ENCODE data around the gene ST7L.
A peak's percentile ranks its signal among the peaks of the same experiment; 100 is the strongest.
"Not testable (repeated sequence)": the region's sequence is repeated elsewhere in the genome, so short reads cannot be mapped to it uniquely, and the experiment has no call there.

The ST7L gene

GRCh38 chr1:112513112-112513870, 105.7 kb downstream of the ST7L start:
- no peak for DNase-seq

- no peak for DNase-seq
Observed at GRCh38 chr1:112511897-112512296, 107.0 kb downstream of the ST7L start.

GRCh38 chr1:112510340-112510739, 108.6 kb downstream of the ST7L start:
- DNase-seq, result no peak

GRCh38 chr1:112509660-112510178, 109.2 kb downstream of the ST7L start:
- no peak for DNase-seq

GRCh38 chr1:112509005-112509659, 109.8 kb downstream of the ST7L start:
- no peak for DNase-seq

GRCh38 chr1:112508278-112509004, 110.5 kb downstream of the ST7L start, which contains the start of gene WNT2B:
Gene WNT2B, plus strand, starts transcription at chr1:112508965. Its CDS starts 298 bp downstream, at chr1:112509263.
- DNase-seq, result peak; percentile 2 to 20

- DNase-seq, result no peak
Observed at GRCh38 chr1:112507921-112508277, 111.0 kb downstream of the ST7L start.

- no peak for DNase-seq
Observed at GRCh38 chr1:112507336-112507735, 111.6 kb downstream of the ST7L start.

GRCh38 chr1:112506731-112507130, 112.2 kb downstream of the ST7L start:
- no peak for DNase-seq

- no peak for DNase-seq
Observed at GRCh38 chr1:112506306-112506705, 112.6 kb downstream of the ST7L start.

- DNase-seq, result no peak
Observed at GRCh38 chr1:112505878-112506277, 113.1 kb downstream of the ST7L start.

- no peak for DNase-seq
Observed at GRCh38 chr1:112505400-112505785, 113.5 kb downstream of the ST7L start.

- no peak for DNase-seq
Observed at GRCh38 chr1:112504661-112505399, 114.1 kb downstream of the ST7L start.

GRCh38 chr1:112504001-112504660, 114.8 kb downstream of the ST7L start:
- no peak for DNase-seq

- DNase-seq, result no peak
Observed at GRCh38 chr1:112502826-112503225, 116.1 kb downstream of the ST7L start.

- peak; percentile 31 to 51 for DNase-seq
Observed at GRCh38 chr1:112501810-112502641, 116.9 kb downstream of the ST7L start.

- no peak for DNase-seq
Observed at GRCh38 chr1:112496290-112496689, 122.7 kb downstream of the ST7L start.

- DNase-seq, result no peak
Observed at GRCh38 chr1:112493351-112493750, 125.6 kb downstream of the ST7L start.

GRCh38 chr1:112492076-112492475, 126.9 kb downstream of the ST7L start:
- DNase-seq, result no peak

- DNase-seq, result no peak
Observed at GRCh38 chr1:112488141-112488540, 130.8 kb downstream of the ST7L start.

- DNase-seq, result not testable (repeated sequence)
Observed at GRCh38 chr1:112487686-112488085, 131.3 kb downstream of the ST7L start.
